CD4-positive, CD25-positive, alpha-beta regulatory T cell (primary cell): ENCODE measurements around the gene OVAAL. TPM values are rescaled to one million over a fixed set of nuclear protein-coding genes. Genes with fewer than 3 reads are reported as not detected.
A peak's percentile ranks its signal among the peaks of the same experiment; 100 is the strongest.

Experiments
- ATAC-seq, 2 donors: fragments of 150-1000 bp; cut with Tn5 transposase; one replicate each; pipeline ENCODE4 v1.10.0; 2021; ENCODE audit warnings: low read depth in 2 of 2, moderate number of reproducible peaks in 2 of 2, moderate library complexity in 1 of 2
- DNase-seq, 3 donors: peaks; one replicate each; pipeline versions ENCODE4 v3.0.0 to v3.0.0-alpha.2; 2012 to 2022; ENCODE audit warnings: mixed read lengths in 1 of 3
- H3K27ac ChIP-seq: one replicate; pipeline ENCODE4 v1.7.0; 2013; ENCODE audit warnings: mild to moderate bottlenecking, low read length; ENCODE audit not compliant: insufficient read depth, poor library complexity, severe bottlenecking
- H3K27me3 ChIP-seq: one replicate; pipeline ENCODE4 v1.7.0; 2013; ENCODE audit warnings: low read length; ENCODE audit not compliant: control insufficient read depth, insufficient read depth
- H3K36me3 ChIP-seq: one replicate; pipeline ENCODE4 v1.7.0; 2013; ENCODE audit warnings: mild to moderate bottlenecking, low read length, moderate library complexity; ENCODE audit not compliant: control insufficient read depth, insufficient read depth
- H3K4me1 ChIP-seq: 2 replicates; pipeline ENCODE4 v1.7.0; 2013; ENCODE audit warnings: mild to moderate bottlenecking, low read length; ENCODE audit not compliant: insufficient read depth, control insufficient read depth, poor library complexity, severe bottlenecking
- H3K4me3 ChIP-seq: one replicate; pipeline ENCODE4 v1.7.0; 2013; ENCODE audit warnings: low read depth, mild to moderate bottlenecking, low read length, moderate library complexity
- H3K9me3 ChIP-seq, 2 experiments: 1 replicate in 1 of 2; 2 replicates in 1 of 2; pipeline ENCODE4 v1.7.0; 2013; ENCODE audit warnings: low read length in 2 of 2, mild to moderate bottlenecking in 1 of 2, moderate library complexity in 1 of 2; ENCODE audit not compliant: control insufficient read depth in 2 of 2
- H3K27ac Mint-ChIP-seq, 3 donors: one replicate each; pipeline ENCODE4 v1.8.0; 2020 to 2022; ENCODE audit warnings: mild to moderate bottlenecking in 3 of 3, mixed read lengths in 3 of 3, moderate library complexity in 2 of 3
- H3K27me3 Mint-ChIP-seq: one replicate; pipeline ENCODE4 v1.8.0; 2022; ENCODE audit warnings: mild to moderate bottlenecking, mixed read lengths
- H3K36me3 Mint-ChIP-seq: one replicate; pipeline ENCODE4 v1.8.0; 2020; ENCODE audit warnings: mixed read lengths
- H3K4me1 Mint-ChIP-seq, 4 donors: one replicate each; pipeline ENCODE4 v1.8.0; 2020 to 2022; ENCODE audit warnings: mixed read lengths in 4 of 4, mild to moderate bottlenecking in 1 of 4
- H3K4me3 Mint-ChIP-seq, 4 donors: one replicate each; pipeline ENCODE4 v1.8.0; 2020 to 2022; ENCODE audit warnings: mild to moderate bottlenecking in 4 of 4, mixed read lengths in 4 of 4, moderate library complexity in 3 of 4
- H3K9me3 Mint-ChIP-seq, 7 donors: one replicate each; pipeline ENCODE4 v1.8.0; 2020 to 2022; ENCODE audit warnings: mixed read lengths in 7 of 7, mild to moderate bottlenecking in 3 of 7, moderate library complexity in 2 of 7
- polyA plus RNA-seq, 4 donors: library from polyadenylated mRNA; unstranded; fragments of 300-500 nt; fragmentation: Illumina TruSeq; gene quantifications; one replicate each; pipeline ENCODE4 v1.2.3, GENCODE V29; 2021
- total RNA-seq: library from RNA; stranded (reverse); gene quantifications from one replicate; pipeline ENCODE4 v1.2.3, GENCODE V29; 2022

OVAAL gene
- total RNA-seq = not detected
- polyA plus RNA-seq = not detected

- Histone ChIP-seq H3K27ac (no peak within 1 kb of the TSS), H3K9me3 (no peaks in the 10 kb centered on the region), H3K27me3 (peaks cover 4% of the 10 kb centered on the region), H3K36me3 (no peaks in the 10 kb centered on the region), H3K4me3 (no peak within 1 kb of the TSS), H3K4me1 (no peaks in the 10 kb centered on the region)
- ATAC-seq (no peak), DNase-seq (no peak)
- H3K27me3 Mint-ChIP-seq = peaks cover 12% of the 10 kb centered on the region
- H3K4me1 Mint-ChIP-seq = no peaks in the 10 kb centered on the region
- H3K36me3 Mint-ChIP-seq = no peaks in the 10 kb centered on the region
- H3K27ac Mint-ChIP-seq = no peak within 1 kb of the TSS
- no peak within 1 kb of the TSS for H3K4me3 Mint-ChIP-seq
- H3K9me3 Mint-ChIP-seq = peaks cover 0 to 1% (median 0%) of the 10 kb centered on the region in 7 donors
These were observed at the start of gene OVAAL for GRCh38 chr1:180558664-180559063. OVAAL (plus strand) TSS chr1:180558964.

- no peaks in the 10 kb centered on the region for H3K9me3 ChIP-seq
- no peak for DNase-seq
- H3K27ac ChIP-seq = no peak overlapping the region
- H3K27ac Mint-ChIP-seq = no peak overlapping the region
- no peaks in the 10 kb centered on the region for H3K4me1 ChIP-seq
- H3K9me3 Mint-ChIP-seq = peaks cover 0 to 1% (median 0%) of the 10 kb centered on the region in 7 donors
- peaks cover 25% of the 10 kb centered on the region for H3K27me3 Mint-ChIP-seq
- ATAC-seq = no peak
- no peaks in the 10 kb centered on the region for H3K36me3 ChIP-seq
- peaks cover 0 to 10% (median 7%) of the 10 kb centered on the region in 4 donors for H3K4me1 Mint-ChIP-seq
- no peak overlapping the region for H3K4me3 ChIP-seq
- no peaks in the 10 kb centered on the region for H3K36me3 Mint-ChIP-seq
- H3K27me3 ChIP-seq = peaks cover 2% of the 10 kb centered on the region
- no peak overlapping the region for H3K4me3 Mint-ChIP-seq
These were observed 47.9 kb upstream of the OVAAL start for GRCh38 chr1:180510882-180511281.

- Mint-ChIP-seq H3K36me3 (no peaks in the 10 kb centered on the region), H3K4me1 (peaks cover 0 to 6% (median 3%) of the 10 kb centered on the region in 4 donors), H3K9me3 (no peaks in the 10 kb centered on the region), H3K27ac (no peak overlapping the region), H3K4me3 (no peak overlapping the region), H3K27me3 (peaks cover 28% of the 10 kb centered on the region)
- DNase-seq (no peak), ATAC-seq (no peak)
- H3K4me3 ChIP-seq = no peak overlapping the region
- peaks cover 2% of the 10 kb centered on the region for H3K27me3 ChIP-seq
- no peak overlapping the region for H3K27ac ChIP-seq
- H3K9me3 ChIP-seq = no peaks in the 10 kb centered on the region
- H3K4me1 ChIP-seq = no peaks in the 10 kb centered on the region
- no peaks in the 10 kb centered on the region for H3K36me3 ChIP-seq
These were observed 45.2 kb upstream of the OVAAL start for GRCh38 chr1:180513531-180513930.

GRCh38 chr1:180515364-180515763 is 43.4 kb upstream of the OVAAL start:
- Histone ChIP-seq H3K9me3 (no peaks in the 10 kb centered on the region), H3K36me3 (no peaks in the 10 kb centered on the region), H3K4me3 (no peak overlapping the region), H3K27ac (no peak overlapping the region), H3K27me3 (peaks cover 2% of the 10 kb centered on the region), H3K4me1 (no peaks in the 10 kb centered on the region)
- Mint-ChIP-seq H3K9me3 (no peaks in the 10 kb centered on the region), H3K4me1 (peaks cover 0 to 6% (median 3%) of the 10 kb centered on the region in 4 donors), H3K27me3 (peaks cover 26% of the 10 kb centered on the region), H3K36me3 (no peaks in the 10 kb centered on the region), H3K27ac (no peak overlapping the region), H3K4me3 (peak overlapping the region in 1 of 4 donors; percentile 68)
- ATAC-seq (no peak), DNase-seq (no peak)

- Mint-ChIP-seq H3K4me1 (peaks cover 0 to 6% (median 3%) of the 10 kb centered on the region in 4 donors), H3K36me3 (no peaks in the 10 kb centered on the region), H3K27ac (no peak overlapping the region), H3K27me3 (peaks cover 21% of the 10 kb centered on the region), H3K9me3 (no peaks in the 10 kb centered on the region), H3K4me3 (peak overlapping the region in 1 of 4 donors; percentile 68)
- Histone ChIP-seq H3K9me3 (no peaks in the 10 kb centered on the region), H3K27ac (no peak overlapping the region), H3K36me3 (no peaks in the 10 kb centered on the region), H3K4me1 (no peaks in the 10 kb centered on the region), H3K27me3 (peaks cover 2% of the 10 kb centered on the region), H3K4me3 (no peak overlapping the region)
- ATAC-seq (peak; percentile 88 to 92), DNase-seq (peak; percentile 29 to 75 (median 63))
These were observed 42.8 kb upstream of the OVAAL start for GRCh38 chr1:180515857-180516388.

DNA sequence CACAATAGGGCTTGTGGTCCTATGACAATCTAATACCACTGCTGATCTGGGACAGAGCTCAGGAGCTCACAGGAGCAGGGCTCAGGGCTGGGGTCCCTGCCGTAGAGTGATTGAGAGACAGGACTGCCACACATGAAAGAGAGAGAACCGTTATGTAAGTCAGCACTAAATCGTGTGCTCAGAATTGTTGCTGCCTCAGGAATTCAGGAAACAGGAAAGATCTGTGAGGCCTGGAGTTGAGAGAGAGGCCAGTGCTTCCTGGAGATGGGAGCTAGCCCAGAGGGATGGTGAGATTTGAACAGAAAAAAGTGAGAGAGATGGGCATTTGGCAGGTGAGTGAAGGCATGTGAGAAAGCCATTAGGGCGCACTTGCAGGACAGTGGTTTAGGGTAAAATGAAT is 38.9 kb upstream of the OVAAL start:
- H3K36me3 Mint-ChIP-seq = no peaks in the 10 kb centered on the region
- Histone ChIP-seq H3K4me3 (no peak overlapping the region), H3K36me3 (no peaks in the 10 kb centered on the region), H3K4me1 (no peaks in the 10 kb centered on the region), H3K27me3 (no peaks in the 10 kb centered on the region), H3K9me3 (no peaks in the 10 kb centered on the region), H3K27ac (no peak overlapping the region)
- H3K4me1 Mint-ChIP-seq = peaks cover 0 to 6% (median 3%) of the 10 kb centered on the region in 4 donors
- DNase-seq = no peak
- H3K27me3 Mint-ChIP-seq = peaks cover 7% of the 10 kb centered on the region
- no peaks in the 10 kb centered on the region for H3K9me3 Mint-ChIP-seq
- H3K27ac Mint-ChIP-seq = no peak overlapping the region
- H3K4me3 Mint-ChIP-seq = no peak overlapping the region
- no peak for ATAC-seq

DNA sequence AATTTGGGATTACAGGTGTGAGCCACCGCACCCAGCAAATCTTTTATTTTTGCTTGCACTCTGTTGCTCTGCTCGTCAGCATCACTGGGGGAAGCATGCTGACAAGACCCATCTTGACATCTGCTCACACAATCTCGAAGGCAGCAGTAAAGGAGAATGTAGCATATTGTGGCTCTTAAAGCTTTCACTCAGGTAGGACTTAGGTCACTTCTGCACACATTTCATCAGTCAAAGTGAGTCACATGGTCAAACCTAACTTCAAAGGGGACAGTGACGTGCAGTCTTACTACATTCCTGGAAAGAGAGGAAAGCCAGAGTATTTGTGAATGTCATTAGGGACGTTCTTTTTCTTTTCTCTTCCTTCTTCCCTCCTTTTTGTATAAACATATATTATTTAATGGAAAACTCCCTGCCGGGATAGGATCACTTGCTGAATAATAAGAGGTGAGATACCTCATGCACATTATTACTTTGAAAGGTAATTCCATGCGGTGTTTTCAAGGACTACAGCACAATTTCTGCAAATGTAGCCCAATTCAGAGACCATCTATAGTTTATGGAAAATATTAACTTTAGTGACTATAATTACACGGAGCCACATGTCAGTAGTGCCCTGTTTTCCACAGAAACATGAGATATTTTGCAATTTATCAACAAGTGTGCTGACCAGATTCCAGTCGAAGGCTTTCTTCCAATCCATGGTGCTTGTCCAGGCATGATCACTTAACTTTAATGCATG is 37.1 kb upstream of the OVAAL start:
- ATAC-seq = no peak
- H3K4me1 ChIP-seq = no peaks in the 10 kb centered on the region
- no peak overlapping the region for H3K4me3 ChIP-seq
- H3K9me3 ChIP-seq = no peaks in the 10 kb centered on the region
- Mint-ChIP-seq H3K27ac (no peak overlapping the region), H3K36me3 (no peaks in the 10 kb centered on the region), H3K4me1 (peaks cover 0 to 3% (median 1%) of the 10 kb centered on the region in 4 donors), H3K27me3 (no peaks in the 10 kb centered on the region), H3K4me3 (no peak overlapping the region), H3K9me3 (no peaks in the 10 kb centered on the region)
- no peaks in the 10 kb centered on the region for H3K27me3 ChIP-seq
- H3K36me3 ChIP-seq = no peaks in the 10 kb centered on the region
- DNase-seq = no peak
- no peak overlapping the region for H3K27ac ChIP-seq

GRCh38 chr1:180522213-180522515 is 36.6 kb upstream of the OVAAL start:
- Histone ChIP-seq H3K4me1 (no peaks in the 10 kb centered on the region), H3K9me3 (no peaks in the 10 kb centered on the region), H3K36me3 (no peaks in the 10 kb centered on the region), H3K27ac (no peak overlapping the region), H3K27me3 (no peaks in the 10 kb centered on the region), H3K4me3 (no peak overlapping the region)
- Mint-ChIP-seq H3K36me3 (no peaks in the 10 kb centered on the region), H3K4me1 (peaks cover 0 to 3% (median 1%) of the 10 kb centered on the region in 4 donors), H3K4me3 (no peak overlapping the region), H3K27me3 (no peaks in the 10 kb centered on the region), H3K9me3 (no peaks in the 10 kb centered on the region), H3K27ac (no peak overlapping the region)
- ATAC-seq (no peak), DNase-seq (no peak)
